AG10803 (cell line): ENCODE data around the gene ZNF581.
A peak's percentile ranks its signal among the peaks of the same experiment; 100 is the strongest.

ENCODE experiments used
- DNase-seq: peaks from one replicate; pipeline ENCODE4 v3.0.0; 2010; ENCODE audit warnings: low read depth
- H3K4me3 ChIP-seq: 2 replicates; pipeline ENCODE4 v1.5.1; 2011; ENCODE audit warnings: mild to moderate bottlenecking, low read length, control low read depth
- TF ChIP-seq, protein P1 (sequence below): conservative IDR thresholded peaks from 2 replicates; pipeline ENCODE4 v1.5.1; 2011; ENCODE audit warnings: mild to moderate bottlenecking, low read length, control low read depth, inconsistent platforms

The ZNF581 gene

GRCh38 chr19:55633861-55634260 lies 9.6 kb upstream of the ZNF581 start:
- H3K4me3 ChIP-seq: no peak overlapping the region
- DNase-seq: no peak
- TF ChIP-seq, protein P1, sequence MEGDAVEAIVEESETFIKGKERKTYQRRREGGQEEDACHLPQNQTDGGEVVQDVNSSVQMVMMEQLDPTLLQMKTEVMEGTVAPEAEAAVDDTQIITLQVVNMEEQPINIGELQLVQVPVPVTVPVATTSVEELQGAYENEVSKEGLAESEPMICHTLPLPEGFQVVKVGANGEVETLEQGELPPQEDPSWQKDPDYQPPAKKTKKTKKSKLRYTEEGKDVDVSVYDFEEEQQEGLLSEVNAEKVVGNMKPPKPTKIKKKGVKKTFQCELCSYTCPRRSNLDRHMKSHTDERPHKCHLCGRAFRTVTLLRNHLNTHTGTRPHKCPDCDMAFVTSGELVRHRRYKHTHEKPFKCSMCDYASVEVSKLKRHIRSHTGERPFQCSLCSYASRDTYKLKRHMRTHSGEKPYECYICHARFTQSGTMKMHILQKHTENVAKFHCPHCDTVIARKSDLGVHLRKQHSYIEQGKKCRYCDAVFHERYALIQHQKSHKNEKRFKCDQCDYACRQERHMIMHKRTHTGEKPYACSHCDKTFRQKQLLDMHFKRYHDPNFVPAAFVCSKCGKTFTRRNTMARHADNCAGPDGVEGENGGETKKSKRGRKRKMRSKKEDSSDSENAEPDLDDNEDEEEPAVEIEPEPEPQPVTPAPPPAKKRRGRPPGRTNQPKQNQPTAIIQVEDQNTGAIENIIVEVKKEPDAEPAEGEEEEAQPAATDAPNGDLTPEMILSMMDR: no peak

- TF ChIP-seq, protein P1: no peak
- H3K4me3 ChIP-seq: peak overlapping the region; percentile 100
- no peak for DNase-seq
Measured at GRCh38 chr19:55635334-55635717, 8.1 kb upstream of the ZNF581 start.

DNA sequence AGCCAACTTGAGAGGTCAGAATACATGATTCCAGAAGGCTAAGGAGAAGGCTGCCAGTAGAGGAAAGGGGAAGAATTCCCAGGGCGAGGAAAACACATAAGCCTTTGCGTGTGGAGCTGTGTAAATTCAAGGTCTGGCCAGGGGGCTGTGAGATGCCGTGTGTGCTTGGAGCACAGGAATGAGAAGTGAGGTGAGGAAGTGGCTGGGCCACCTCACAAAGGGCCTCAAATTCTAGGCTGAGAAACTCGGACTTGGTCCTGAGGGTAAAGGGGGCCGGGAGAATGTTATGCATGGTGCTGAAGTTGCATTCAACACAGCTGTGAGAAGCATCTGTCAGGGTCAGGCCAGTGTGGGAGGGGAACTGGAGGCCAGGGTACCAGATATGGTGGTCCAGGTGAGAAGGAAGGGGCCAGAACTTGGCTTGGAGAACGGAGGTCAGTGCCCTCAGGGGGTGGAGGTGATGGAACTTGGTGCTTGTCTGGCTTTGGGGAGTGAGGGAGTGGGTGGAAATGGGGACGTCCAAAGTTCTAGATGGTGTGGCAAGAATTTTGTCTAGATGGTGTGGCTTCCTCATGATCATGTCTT lies 7.5 kb upstream of the ZNF581 start:
- TF ChIP-seq, protein P1: no peak
- H3K4me3 ChIP-seq: peak overlapping the region; percentile 100
- no peak for DNase-seq

DNA sequence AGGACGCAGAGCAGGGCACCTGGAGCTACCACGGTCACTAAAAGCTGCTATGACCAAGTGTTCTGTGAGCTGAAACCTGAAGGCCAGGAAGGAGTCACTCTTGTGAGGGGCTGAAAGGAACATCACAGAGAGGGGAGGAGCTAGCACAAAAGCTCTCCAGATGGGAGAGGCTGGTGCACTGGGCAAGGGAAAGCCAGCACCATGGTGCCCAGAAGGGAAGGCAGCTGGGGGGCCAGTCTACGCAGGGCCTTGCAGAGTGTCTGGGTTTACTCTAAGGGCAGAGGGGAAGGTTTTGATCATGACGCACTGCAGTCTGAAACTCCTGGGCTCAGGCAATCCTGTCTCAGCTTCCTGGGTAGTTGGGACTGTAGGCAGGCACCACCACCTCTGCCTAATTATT lies 6.7 kb upstream of the ZNF581 start:
- TF ChIP-seq, protein P1: no peak
- no peak for DNase-seq
- H3K4me3 ChIP-seq: peak overlapping the region; percentile 100

GRCh38 chr19:55637534-55637933 lies 5.9 kb upstream of the ZNF581 start:
- TF ChIP-seq, protein P1: no peak
- no peak overlapping the region for H3K4me3 ChIP-seq
- no peak for DNase-seq

GRCh38 chr19:55638864-55639359 lies 4.5 kb upstream of the ZNF581 start:
- DNase-seq: peak; percentile 37
- TF ChIP-seq, protein P1: peak; percentile 49
- H3K4me3 ChIP-seq: no peak overlapping the region

- H3K4me3 ChIP-seq: peak overlapping the region; percentile 70
- peak; percentile 68 for DNase-seq
- TF ChIP-seq, protein P1: peak; percentile 46
Measured at GRCh38 chr19:55640043-55640576, 3.3 kb upstream of the ZNF581 start.
